ENCODE measurements around the gene HDDC2.

Gene HDDC2

DNA sequence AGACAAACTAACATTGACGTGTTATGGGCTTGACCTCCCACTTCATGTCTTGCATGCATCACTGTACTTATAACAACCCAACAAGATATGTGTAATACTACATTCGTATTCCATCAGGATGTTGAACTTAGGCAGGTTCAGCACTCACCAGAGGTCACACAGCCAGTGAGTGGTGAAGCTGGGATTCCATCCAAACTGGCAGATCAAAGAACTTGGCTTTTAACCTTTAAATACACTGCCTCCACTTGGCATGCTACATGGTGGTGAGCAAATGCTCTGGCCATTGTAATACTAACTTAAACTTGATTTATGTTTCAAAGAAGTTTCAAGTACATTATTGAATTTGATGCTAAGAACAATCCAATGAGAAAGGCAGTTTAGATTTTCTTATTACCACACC, 10.7 kb upstream of the HDDC2 start:
- Histone ChIP-seq H3K36me3 (ENCODE audit: control insufficient read depth, low read length) (no peaks in the 10 kb centered on the region), H4K20me1 (ENCODE audit: control insufficient read depth, insufficient read depth, low read depth, low read length) (no peaks in the 10 kb centered on the region), H3K4me1 (ENCODE audit: control insufficient read depth, low read length) (peaks cover 6% of the 10 kb centered on the region; the same call in 1 of the 2 replicates), H3F3A (ENCODE audit: control insufficient read depth, insufficient read depth) (no peaks in the 10 kb centered on the region), H3K4me2 (ENCODE audit: low read length) (no peak overlapping the region), H3K9me3 (ENCODE audit: control insufficient read depth, insufficient read depth, low read length) (no peaks in the 10 kb centered on the region), H3K27ac (ENCODE audit: low read depth, low read length) (no peak overlapping the region), H3K4me3 (ENCODE audit: low read length) (no peak overlapping the region), H3K9me2 (replicated peaks; ENCODE audit: control insufficient read depth, low read length) (no peaks in the 10 kb centered on the region), H3K79me2 (ENCODE audit: control insufficient read depth, low read length) (no peaks in the 10 kb centered on the region), H3K27me3 (ENCODE audit: control insufficient read depth, low read length) (no peaks in the 10 kb centered on the region; the same call in 1 of the 2 replicates)
- TF ChIP-seq, protein P1, sequence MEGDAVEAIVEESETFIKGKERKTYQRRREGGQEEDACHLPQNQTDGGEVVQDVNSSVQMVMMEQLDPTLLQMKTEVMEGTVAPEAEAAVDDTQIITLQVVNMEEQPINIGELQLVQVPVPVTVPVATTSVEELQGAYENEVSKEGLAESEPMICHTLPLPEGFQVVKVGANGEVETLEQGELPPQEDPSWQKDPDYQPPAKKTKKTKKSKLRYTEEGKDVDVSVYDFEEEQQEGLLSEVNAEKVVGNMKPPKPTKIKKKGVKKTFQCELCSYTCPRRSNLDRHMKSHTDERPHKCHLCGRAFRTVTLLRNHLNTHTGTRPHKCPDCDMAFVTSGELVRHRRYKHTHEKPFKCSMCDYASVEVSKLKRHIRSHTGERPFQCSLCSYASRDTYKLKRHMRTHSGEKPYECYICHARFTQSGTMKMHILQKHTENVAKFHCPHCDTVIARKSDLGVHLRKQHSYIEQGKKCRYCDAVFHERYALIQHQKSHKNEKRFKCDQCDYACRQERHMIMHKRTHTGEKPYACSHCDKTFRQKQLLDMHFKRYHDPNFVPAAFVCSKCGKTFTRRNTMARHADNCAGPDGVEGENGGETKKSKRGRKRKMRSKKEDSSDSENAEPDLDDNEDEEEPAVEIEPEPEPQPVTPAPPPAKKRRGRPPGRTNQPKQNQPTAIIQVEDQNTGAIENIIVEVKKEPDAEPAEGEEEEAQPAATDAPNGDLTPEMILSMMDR (IDR thresholded peaks at IDR 0.05; ENCODE audit: low read depth, low read length, poor library complexity, severe bottlenecking): no peak
- TF ChIP-seq EZH2phosphoT487 (IDR thresholded peaks at IDR 0.05; ENCODE audit: borderline replicate concordance, low read length): no peak

DNA sequence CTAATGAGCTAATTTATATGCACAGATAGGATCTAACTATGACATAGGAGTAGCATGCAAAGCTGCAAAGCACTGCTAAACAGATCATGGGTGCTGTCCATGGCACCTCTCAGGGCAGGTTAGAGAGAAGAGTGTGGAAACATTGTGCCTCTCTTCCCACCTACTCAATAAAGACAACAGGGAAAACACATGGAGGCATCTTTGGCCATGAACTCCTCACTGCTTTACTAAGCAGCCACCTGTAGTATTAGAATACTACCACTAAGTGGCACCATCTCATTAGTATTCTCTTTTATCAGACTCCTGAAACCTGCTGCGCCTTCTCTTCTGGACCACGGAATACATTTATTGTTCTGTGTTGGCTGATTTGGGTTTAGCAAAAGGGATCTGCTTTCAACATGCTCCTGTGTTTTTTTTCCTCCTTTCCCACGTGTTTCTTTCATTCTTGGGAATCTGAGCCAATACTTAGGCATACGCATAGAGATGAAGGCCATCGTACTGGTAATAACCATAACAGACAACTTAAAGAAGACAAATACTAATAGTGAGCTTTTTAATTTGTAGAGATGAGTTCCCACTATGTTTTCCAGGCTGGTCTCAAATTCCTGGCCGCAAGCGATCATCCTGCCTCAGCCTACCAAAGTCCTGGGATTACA, 9.4 kb upstream of the HDDC2 start:
- H3K4me2 ChIP-seq (ENCODE audit: low read length): no peak overlapping the region
- H4K20me1 ChIP-seq (ENCODE audit: control insufficient read depth, insufficient read depth, low read depth, low read length): no peaks in the 10 kb centered on the region
- no peak overlapping the region for H3K27ac ChIP-seq (ENCODE audit: low read depth, low read length)
- H3K9me2 ChIP-seq (replicated peaks; ENCODE audit: control insufficient read depth, low read length): no peaks in the 10 kb centered on the region
- no peaks in the 10 kb centered on the region for H3K36me3 ChIP-seq (ENCODE audit: control insufficient read depth, low read length)
- H3F3A ChIP-seq (ENCODE audit: control insufficient read depth, insufficient read depth): no peaks in the 10 kb centered on the region
- H3K4me1 ChIP-seq (ENCODE audit: control insufficient read depth, low read length): peaks cover 6% of the 10 kb centered on the region; the same call in 1 of the 2 replicates
- no peak overlapping the region for H3K4me3 ChIP-seq (ENCODE audit: low read length)
- H3K79me2 ChIP-seq (ENCODE audit: control insufficient read depth, low read length): no peaks in the 10 kb centered on the region
- TF ChIP-seq, protein P1 (IDR thresholded peaks at IDR 0.05; ENCODE audit: low read depth, low read length, poor library complexity, severe bottlenecking): peak; percentile 77
- no peak for TF ChIP-seq EZH2phosphoT487 (IDR thresholded peaks at IDR 0.05; ENCODE audit: borderline replicate concordance, low read length)
- H3K9me3 ChIP-seq (ENCODE audit: control insufficient read depth, insufficient read depth, low read length): no peaks in the 10 kb centered on the region
- H3K27me3 ChIP-seq (ENCODE audit: control insufficient read depth, low read length): no peaks in the 10 kb centered on the region; the same call in 1 of the 2 replicates

DNA sequence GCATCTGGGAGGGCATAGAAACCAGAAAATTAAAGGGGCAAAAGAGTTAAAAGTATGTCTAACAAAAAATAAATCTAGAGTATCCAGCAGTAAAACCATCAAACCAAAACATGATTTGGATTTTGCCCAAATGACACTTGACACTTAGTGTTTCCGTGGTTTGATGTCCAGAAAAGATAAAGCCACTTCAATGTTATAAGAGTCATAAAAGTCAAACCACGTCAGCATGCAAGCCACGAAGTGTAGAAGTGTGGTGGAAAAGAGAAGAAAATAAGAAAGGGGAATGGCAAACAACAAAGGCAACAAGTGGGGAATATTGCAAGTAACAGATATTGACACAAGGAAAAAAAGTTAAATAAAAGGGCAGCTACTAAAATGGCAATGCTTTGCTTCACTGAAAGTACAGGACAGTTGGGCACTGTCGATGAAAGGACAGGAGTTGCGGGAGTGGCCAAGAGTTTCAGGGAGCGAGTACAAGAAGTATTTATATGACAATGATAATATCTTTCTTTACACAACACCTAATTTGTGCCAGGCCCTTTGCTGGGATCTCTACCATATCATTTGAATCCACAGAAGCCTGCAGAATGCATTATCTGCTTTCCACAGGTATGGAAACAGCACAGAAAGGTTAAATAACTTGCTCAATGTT, 6.3 kb upstream of the HDDC2 start:
- TF ChIP-seq, protein P1 (IDR thresholded peaks at IDR 0.05; ENCODE audit: low read depth, low read length, poor library complexity, severe bottlenecking): no peak
- TF ChIP-seq EZH2phosphoT487 (IDR thresholded peaks at IDR 0.05; ENCODE audit: borderline replicate concordance, low read length): no peak
- peaks cover 3% of the 10 kb centered on the region; the same call in 1 of the 2 replicates for H3K27me3 ChIP-seq (ENCODE audit: control insufficient read depth, low read length)
- no peaks in the 10 kb centered on the region for H3K79me2 ChIP-seq (ENCODE audit: control insufficient read depth, low read length)
- H3K4me1 ChIP-seq (ENCODE audit: control insufficient read depth, low read length): no peaks in the 10 kb centered on the region
- H3K4me2 ChIP-seq (ENCODE audit: low read length): no peak overlapping the region
- H3F3A ChIP-seq (ENCODE audit: control insufficient read depth, insufficient read depth): peaks cover under 1% of the 10 kb centered on the region; the same call in 1 of the 2 replicates
- H3K9me2 ChIP-seq (replicated peaks; ENCODE audit: control insufficient read depth, low read length): no peaks in the 10 kb centered on the region
- H3K27ac ChIP-seq (ENCODE audit: low read depth, low read length): no peak overlapping the region
- no peaks in the 10 kb centered on the region for H4K20me1 ChIP-seq (ENCODE audit: control insufficient read depth, insufficient read depth, low read depth, low read length)
- no peaks in the 10 kb centered on the region for H3K9me3 ChIP-seq (ENCODE audit: control insufficient read depth, insufficient read depth, low read length)
- no peaks in the 10 kb centered on the region for H3K36me3 ChIP-seq (ENCODE audit: control insufficient read depth, low read length)
- H3K4me3 ChIP-seq (ENCODE audit: low read length): no peak overlapping the region
